ENCODE data around the gene ATP2B2.

Gene ATP2B2

DNA sequence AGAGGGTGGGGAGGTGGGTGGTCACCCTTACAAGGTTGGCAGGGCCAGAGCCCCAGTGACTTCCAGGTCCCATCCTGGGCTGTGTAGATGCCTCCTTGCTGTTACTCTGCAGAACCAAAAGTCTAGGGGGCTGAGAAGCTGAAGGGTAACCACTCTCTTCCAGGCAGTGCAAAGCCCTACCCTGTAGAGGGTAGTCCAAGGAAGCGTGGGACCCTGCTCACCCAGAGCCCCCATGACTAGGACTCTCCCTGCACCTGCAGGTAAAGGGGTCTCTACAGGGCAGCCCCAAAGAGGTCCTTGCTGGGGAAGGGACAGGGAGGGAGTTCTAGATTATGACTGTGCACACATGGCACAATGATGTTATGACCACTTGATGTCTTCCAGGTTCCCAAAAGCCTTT is 226.9 kb downstream of the ATP2B2 start:
- DNase-seq (ENCODE audit: low spot score): no peak

DNA sequence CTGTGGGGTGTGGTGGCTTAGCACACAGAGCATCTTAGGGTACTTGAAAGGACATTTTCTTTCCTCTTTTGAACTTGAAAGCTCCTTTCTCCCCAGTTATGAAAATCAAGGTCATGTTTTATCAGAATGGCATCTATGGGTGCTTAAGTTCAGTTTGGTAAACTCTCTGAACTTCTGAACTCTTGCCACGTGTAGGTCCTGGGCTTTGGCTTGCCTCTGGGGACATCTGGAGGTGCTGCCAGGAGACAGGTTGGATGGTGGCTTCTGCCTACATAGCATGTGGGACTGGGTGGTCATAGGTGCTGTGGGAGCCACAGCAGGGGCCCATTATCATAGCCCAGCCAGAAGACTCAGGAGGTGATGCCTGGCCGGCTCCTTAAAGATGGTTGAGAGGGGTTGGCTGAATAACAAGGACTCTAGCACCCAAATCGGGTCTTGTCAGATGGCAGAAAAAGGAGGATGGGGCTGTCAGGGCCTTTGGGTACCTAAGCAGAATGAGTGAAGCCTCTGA is 228.2 kb downstream of the ATP2B2 start:
- no peak for DNase-seq (ENCODE audit: low spot score)

DNA sequence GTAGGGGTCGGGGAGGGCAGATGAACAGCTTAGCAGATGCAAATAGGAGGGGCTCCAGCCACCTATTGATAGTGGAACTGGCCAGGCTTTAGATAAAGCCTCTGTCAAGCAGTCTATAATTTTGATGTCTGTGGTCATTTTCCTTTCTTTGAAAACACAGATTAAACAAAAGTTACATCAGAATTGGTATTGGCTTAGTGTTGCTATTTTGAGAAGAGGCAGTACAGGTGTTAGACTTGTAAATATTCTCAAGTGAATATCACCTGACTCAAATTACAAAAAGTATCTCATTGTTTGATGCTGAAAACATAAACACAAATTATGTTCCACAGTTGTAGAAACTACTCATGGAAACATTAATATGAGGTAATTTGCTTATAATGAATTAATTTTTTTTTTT is 230.8 kb downstream of the ATP2B2 start:
- DNase-seq (ENCODE audit: low spot score): no peak
